OCI-LY3 (cell line): Measurements from ENCODE around the gene CLCN1.

Experiments used
- EZH2phosphoT487 ChIP-seq: fragments of 200-600 bp; shearing (Covaris generic); IDR thresholded peaks from 2 replicates; pipeline ENCODE4 v1.6.1; 2018; ENCODE audit warnings: antibody characterized with exemption, mixed run types, low read depth
- TF ChIP-seq, protein P1 (sequence below): fragments of 200-600, 300-600 bp; sonication (generic); IDR thresholded peaks from 2 replicates; pipeline ENCODE4 v1.5.1; 2014; ENCODE audit warnings: antibody characterized with exemption, low read length, low read depth

DNA sequence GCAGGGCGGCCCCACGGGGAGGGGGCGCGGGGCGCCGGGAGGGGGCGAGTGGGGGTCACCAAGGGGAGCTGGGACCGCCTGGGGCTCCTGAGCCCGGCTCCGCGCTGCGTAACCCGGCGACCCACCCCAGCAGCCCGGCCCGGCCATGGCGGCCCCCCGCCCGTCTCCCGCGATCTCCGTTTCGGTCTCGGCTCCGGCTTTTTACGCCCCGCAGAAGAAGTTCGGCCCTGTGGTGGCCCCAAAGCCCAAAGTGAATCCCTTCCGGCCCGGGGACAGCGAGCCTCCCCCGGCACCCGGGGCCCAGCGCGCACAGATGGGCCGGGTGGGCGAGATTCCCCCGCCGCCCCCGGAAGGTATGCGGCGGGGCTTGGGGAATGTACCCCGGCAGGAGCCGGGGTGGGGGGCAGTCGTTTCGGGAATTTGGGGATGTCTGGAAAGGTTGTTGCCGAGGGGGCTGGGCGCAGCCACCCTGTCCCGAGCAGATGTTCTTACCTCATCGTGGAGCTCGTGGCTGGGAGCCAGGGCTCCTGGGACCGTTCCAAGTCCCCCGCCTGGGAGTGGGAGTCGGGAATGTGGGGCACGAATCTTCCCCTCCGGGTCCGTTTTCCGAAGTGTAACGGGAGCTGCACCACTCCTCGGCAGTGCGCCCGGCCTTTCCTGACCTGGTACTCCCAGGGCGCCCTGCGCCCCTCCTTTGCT is 65.7 kb downstream of the CLCN1 start:
- TF ChIP-seq, protein P1, sequence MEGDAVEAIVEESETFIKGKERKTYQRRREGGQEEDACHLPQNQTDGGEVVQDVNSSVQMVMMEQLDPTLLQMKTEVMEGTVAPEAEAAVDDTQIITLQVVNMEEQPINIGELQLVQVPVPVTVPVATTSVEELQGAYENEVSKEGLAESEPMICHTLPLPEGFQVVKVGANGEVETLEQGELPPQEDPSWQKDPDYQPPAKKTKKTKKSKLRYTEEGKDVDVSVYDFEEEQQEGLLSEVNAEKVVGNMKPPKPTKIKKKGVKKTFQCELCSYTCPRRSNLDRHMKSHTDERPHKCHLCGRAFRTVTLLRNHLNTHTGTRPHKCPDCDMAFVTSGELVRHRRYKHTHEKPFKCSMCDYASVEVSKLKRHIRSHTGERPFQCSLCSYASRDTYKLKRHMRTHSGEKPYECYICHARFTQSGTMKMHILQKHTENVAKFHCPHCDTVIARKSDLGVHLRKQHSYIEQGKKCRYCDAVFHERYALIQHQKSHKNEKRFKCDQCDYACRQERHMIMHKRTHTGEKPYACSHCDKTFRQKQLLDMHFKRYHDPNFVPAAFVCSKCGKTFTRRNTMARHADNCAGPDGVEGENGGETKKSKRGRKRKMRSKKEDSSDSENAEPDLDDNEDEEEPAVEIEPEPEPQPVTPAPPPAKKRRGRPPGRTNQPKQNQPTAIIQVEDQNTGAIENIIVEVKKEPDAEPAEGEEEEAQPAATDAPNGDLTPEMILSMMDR = no peak
- no peak for TF ChIP-seq EZH2phosphoT487
